ENCODE data around the gene ZNF761. TPM values are rescaled to one million over a fixed set of nuclear protein-coding genes. Genes with fewer than 3 reads are reported as not detected.

ZNF761 gene
- total RNA-seq = 9.2 and 10.7 TPM in 2 replicates
- polyA plus RNA-seq = 7.6 and 11.5 TPM in 2 replicates
- 3.8 and 6.0 TPM in 2 replicates for polyA plus RNA-seq (2012)
- 1.7 and 3.6 TPM in 2 replicates for polyA minus RNA-seq (ENCODE audit: low replicate concordance)

DNA sequence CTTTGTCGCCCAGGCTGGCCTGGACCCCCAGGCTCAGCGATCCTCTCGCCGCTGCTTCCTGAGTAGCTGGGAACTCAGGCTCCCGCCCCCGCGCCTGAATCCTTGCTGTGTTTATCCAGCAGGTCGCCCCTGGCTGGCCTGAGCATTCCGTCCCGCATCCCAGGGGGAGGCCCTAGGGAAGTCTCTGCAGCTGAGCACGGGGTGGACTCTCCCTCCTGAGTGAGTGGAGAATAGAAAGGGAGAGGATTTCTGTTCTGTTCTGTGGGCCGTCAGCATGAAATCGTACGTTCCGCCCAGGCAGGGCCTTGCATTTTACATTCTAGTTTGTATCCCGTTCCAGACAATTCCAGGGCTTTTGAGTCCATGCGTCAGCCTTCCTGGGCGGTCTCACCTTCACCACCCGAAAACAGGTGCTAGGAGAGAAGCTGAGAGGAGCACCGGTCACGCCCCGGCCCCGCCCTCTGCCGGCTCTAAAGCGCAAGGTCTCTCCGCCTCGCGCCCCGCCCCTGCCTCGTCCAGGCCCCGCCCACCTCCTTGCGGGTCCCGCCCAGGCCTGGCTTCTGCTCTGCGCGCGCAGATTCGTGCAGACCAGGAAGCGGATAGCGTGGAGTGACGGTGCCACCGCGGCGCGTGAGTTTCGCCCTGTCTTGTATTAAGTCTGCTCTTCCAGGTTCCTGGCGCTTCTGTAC, at the start of gene ZNF761:
ZNF761 (plus strand) TSS at position 586 of the 689 bp plus-strand sequence. CDS start 15,285 bp downstream, outside the sequence.
- no peaks in the 10 kb centered on the region for H3K4me1 ChIP-seq (ENCODE audit: control insufficient read depth, extremely low read depth, insufficient read depth, low read length)
- peak within 1 kb of the TSS; percentile 84 to 89 (median 88) for H3K4me3 ChIP-seq (replicated peaks in 1 of 4; ENCODE audit: control extremely low read depth in 1 of 4, insufficient read depth in 1 of 4, low read depth in 3 of 4, low read length in 4 of 4)
- H3K9ac ChIP-seq (ENCODE audit: insufficient read depth, low read length) = peak within 1 kb of the TSS; percentile 73
- peak within 1 kb of the TSS; percentile 82 for H3K27ac ChIP-seq (ENCODE audit: insufficient read depth, low read length)
- H4K20me1 ChIP-seq (ENCODE audit: control insufficient read depth, extremely low read depth, insufficient read depth, low read length) = no peaks in the 10 kb centered on the region
- peak; percentile 83 to 86 for DNase-seq (ENCODE audit: low read depth in 2 of 2)
- TF ChIP-seq EZH2 (IDR thresholded peaks at IDR 0.05; ENCODE audit: low read length, missing control alignments) = no peak
- TF ChIP-seq, protein P1, sequence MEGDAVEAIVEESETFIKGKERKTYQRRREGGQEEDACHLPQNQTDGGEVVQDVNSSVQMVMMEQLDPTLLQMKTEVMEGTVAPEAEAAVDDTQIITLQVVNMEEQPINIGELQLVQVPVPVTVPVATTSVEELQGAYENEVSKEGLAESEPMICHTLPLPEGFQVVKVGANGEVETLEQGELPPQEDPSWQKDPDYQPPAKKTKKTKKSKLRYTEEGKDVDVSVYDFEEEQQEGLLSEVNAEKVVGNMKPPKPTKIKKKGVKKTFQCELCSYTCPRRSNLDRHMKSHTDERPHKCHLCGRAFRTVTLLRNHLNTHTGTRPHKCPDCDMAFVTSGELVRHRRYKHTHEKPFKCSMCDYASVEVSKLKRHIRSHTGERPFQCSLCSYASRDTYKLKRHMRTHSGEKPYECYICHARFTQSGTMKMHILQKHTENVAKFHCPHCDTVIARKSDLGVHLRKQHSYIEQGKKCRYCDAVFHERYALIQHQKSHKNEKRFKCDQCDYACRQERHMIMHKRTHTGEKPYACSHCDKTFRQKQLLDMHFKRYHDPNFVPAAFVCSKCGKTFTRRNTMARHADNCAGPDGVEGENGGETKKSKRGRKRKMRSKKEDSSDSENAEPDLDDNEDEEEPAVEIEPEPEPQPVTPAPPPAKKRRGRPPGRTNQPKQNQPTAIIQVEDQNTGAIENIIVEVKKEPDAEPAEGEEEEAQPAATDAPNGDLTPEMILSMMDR (conservative IDR thresholded peaks at IDR 0.05 in 1 of 2, IDR thresholded peaks at IDR 0.05 in 1 of 2; ENCODE audit: low read depth in 1 of 2, low read length in 2 of 2) = peak; percentile 33 to 46
- peak within 1 kb of the TSS; percentile 91 for H2AFZ ChIP-seq (ENCODE audit: low read length)
- no peaks in the 10 kb centered on the region for H3K36me3 ChIP-seq (ENCODE audit: control insufficient read depth, insufficient read depth, low read length)
- H3K4me2 ChIP-seq (ENCODE audit: extremely low read depth, insufficient read depth, low read length) = peak within 1 kb of the TSS; percentile 92
- H3K9me3 ChIP-seq (ENCODE audit: control insufficient read depth, insufficient read depth, low read depth, low read length) = no peaks in the 10 kb centered on the region
- H3K79me2 ChIP-seq (ENCODE audit: control insufficient read depth, insufficient read depth, low read length) = no peaks in the 10 kb centered on the region
- no peaks in the 10 kb centered on the region for H3K27me3 ChIP-seq (ENCODE audit: control insufficient read depth, insufficient read depth, low read length)

DNA sequence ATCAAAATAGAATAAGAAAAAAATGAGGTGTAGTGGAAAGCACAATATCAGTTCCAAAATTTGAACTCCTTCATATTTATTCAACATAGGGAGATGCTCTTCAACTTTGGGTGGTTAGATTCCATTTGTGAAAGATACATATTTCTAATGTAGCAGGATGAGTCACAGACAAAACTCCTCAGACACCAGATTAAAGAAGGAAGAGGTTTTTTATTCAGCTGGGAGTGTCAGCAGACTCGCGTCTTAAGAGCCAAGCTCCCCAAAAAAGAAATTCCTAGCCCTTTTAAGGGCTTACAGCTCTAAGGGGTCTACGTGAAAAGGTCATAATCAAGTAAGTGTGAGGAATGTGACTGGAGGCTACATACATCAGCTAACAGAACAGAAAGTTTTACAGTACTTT, 43.6 kb upstream of the ZNF761 start:
- Histone ChIP-seq H2AFZ (ENCODE audit: low read length) (no peak overlapping the region), H3K4me3 (replicated peaks in 1 of 4; ENCODE audit: control extremely low read depth in 1 of 4, insufficient read depth in 1 of 4, low read depth in 3 of 4, low read length in 4 of 4) (no peak overlapping the region), H3K4me2 (ENCODE audit: extremely low read depth, insufficient read depth, low read length) (no peak overlapping the region), H4K20me1 (ENCODE audit: control insufficient read depth, extremely low read depth, insufficient read depth, low read length) (no peaks in the 10 kb centered on the region), H3K79me2 (ENCODE audit: control insufficient read depth, insufficient read depth, low read length) (no peaks in the 10 kb centered on the region), H3K4me1 (ENCODE audit: control insufficient read depth, extremely low read depth, insufficient read depth, low read length) (no peaks in the 10 kb centered on the region), H3K36me3 (ENCODE audit: control insufficient read depth, insufficient read depth, low read length) (no peaks in the 10 kb centered on the region), H3K9ac (ENCODE audit: insufficient read depth, low read length) (no peak overlapping the region), H3K9me3 (ENCODE audit: control insufficient read depth, insufficient read depth, low read depth, low read length) (no peaks in the 10 kb centered on the region), H3K27ac (ENCODE audit: insufficient read depth, low read length) (no peak overlapping the region), H3K27me3 (ENCODE audit: control insufficient read depth, insufficient read depth, low read length) (no peaks in the 10 kb centered on the region)
- peak; percentile 8 to 33 for DNase-seq (ENCODE audit: low read depth in 2 of 2)
- TF ChIP-seq, protein P1 (conservative IDR thresholded peaks at IDR 0.05 in 1 of 2, IDR thresholded peaks at IDR 0.05 in 1 of 2; ENCODE audit: low read depth in 1 of 2, low read length in 2 of 2) = no peak
- TF ChIP-seq EZH2 (IDR thresholded peaks at IDR 0.05; ENCODE audit: low read length, missing control alignments) = no peak

DNA sequence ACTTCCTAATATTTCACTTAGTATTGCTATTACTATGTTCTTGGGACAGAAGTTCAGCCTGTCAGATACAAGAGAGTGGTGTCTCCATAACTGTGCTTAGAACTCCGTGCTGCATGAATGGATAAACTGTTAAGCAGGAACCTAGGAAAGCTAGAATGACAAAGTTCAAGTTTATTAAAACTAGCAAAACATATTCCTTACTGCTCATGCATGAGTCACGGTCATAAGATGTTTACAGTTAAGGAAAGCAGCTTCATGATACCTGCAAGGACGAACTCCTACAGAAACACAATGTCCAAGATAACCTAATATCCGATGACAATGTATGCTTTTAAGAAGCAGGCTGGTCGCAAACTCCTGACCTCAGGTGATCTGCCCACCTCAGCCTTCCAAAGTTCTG, 42.9 kb upstream of the ZNF761 start:
- Histone ChIP-seq H3K9me3 (ENCODE audit: control insufficient read depth, insufficient read depth, low read depth, low read length) (no peaks in the 10 kb centered on the region), H3K79me2 (ENCODE audit: control insufficient read depth, insufficient read depth, low read length) (no peaks in the 10 kb centered on the region), H3K4me1 (ENCODE audit: control insufficient read depth, extremely low read depth, insufficient read depth, low read length) (no peaks in the 10 kb centered on the region), H3K9ac (ENCODE audit: insufficient read depth, low read length) (no peak overlapping the region), H3K27ac (ENCODE audit: insufficient read depth, low read length) (no peak overlapping the region), H3K4me3 (replicated peaks in 1 of 4; ENCODE audit: control extremely low read depth in 1 of 4, insufficient read depth in 1 of 4, low read depth in 3 of 4, low read length in 4 of 4) (no peak overlapping the region), H3K4me2 (ENCODE audit: extremely low read depth, insufficient read depth, low read length) (no peak overlapping the region), H3K27me3 (ENCODE audit: control insufficient read depth, insufficient read depth, low read length) (no peaks in the 10 kb centered on the region), H2AFZ (ENCODE audit: low read length) (no peak overlapping the region), H4K20me1 (ENCODE audit: control insufficient read depth, extremely low read depth, insufficient read depth, low read length) (no peaks in the 10 kb centered on the region), H3K36me3 (ENCODE audit: control insufficient read depth, insufficient read depth, low read length) (no peaks in the 10 kb centered on the region)
- peak in 1 of 2 donors; percentile 6 for DNase-seq (ENCODE audit: low read depth in 2 of 2)
- TF ChIP-seq EZH2 (IDR thresholded peaks at IDR 0.05; ENCODE audit: low read length, missing control alignments) = no peak
- TF ChIP-seq, protein P1 (conservative IDR thresholded peaks at IDR 0.05 in 1 of 2, IDR thresholded peaks at IDR 0.05 in 1 of 2; ENCODE audit: low read depth in 1 of 2, low read length in 2 of 2) = no peak
